ENCODE results near the gene KLHDC8A.
A peak's percentile ranks its signal among the peaks of the same experiment; 100 is the strongest.

The KLHDC8A gene

GRCh38 chr1:205329719-205330118 lies 27.0 kb downstream of the KLHDC8A start:
- H3K4me3 ChIP-seq (ENCODE audit: low read length in 2 of 2), result no peak overlapping the region
- no peak overlapping the region for H3K27ac ChIP-seq (replicated peaks; ENCODE audit: low read length)
- no peak overlapping the region for H3K23ac ChIP-seq (ENCODE audit: low read depth, low read length, poor library complexity)
- H3K14ac ChIP-seq (ENCODE audit: low read length), result no peak overlapping the region
- H3K9ac ChIP-seq (ENCODE audit: low read depth, low read length, poor library complexity), result no peak overlapping the region
- no peaks in the 10 kb centered on the region for H3K9me3 ChIP-seq (replicated peaks in 1 of 2; ENCODE audit: control insufficient read depth in 2 of 2, insufficient read depth in 1 of 2, low read depth in 1 of 2, low read length in 2 of 2)
- no peak overlapping the region for H3K4ac ChIP-seq (ENCODE audit: low read length)
- no peak overlapping the region for H2BK5ac ChIP-seq (ENCODE audit: low read length)
- no peak overlapping the region for H4K91ac ChIP-seq (ENCODE audit: low read depth, low read length, poor library complexity)
- H3K79me1 ChIP-seq (ENCODE audit: low read depth, low read length), result no peaks in the 10 kb centered on the region
- H2BK12ac ChIP-seq (ENCODE audit: low read length), result no peak overlapping the region
- no peaks in the 10 kb centered on the region for H3K36me3 ChIP-seq (replicated peaks in 1 of 2; ENCODE audit: control insufficient read depth in 2 of 2, insufficient read depth in 2 of 2, low read length in 2 of 2)
- no peak overlapping the region for H4K8ac ChIP-seq (ENCODE audit: low read depth, low read length)
- no CpG with 5 or more reads among the region's 5 CpGs for WGBS, 2 donors (ENCODE audit: extremely low coverage in 2 of 2, insufficient read length in 2 of 2, insufficient replicate concordance in 1 of 2)
- peaks cover 0 to 20% (median 0%) of the 10 kb centered on the region in 3 experiments for H3K27me3 ChIP-seq (ENCODE audit: control insufficient read depth in 3 of 3, insufficient read depth in 3 of 3, low read depth in 1 of 3, low read length in 3 of 3)
- no peak overlapping the region for H3K4me2 ChIP-seq (ENCODE audit: insufficient read depth, low read length, poor library complexity, severe bottlenecking)
- H2BK15ac ChIP-seq (ENCODE audit: low read length), result no peak overlapping the region
- H2BK120ac ChIP-seq (ENCODE audit: low read depth, low read length), result no peak overlapping the region
- peak overlapping the region; percentile 15 for H3K18ac ChIP-seq (ENCODE audit: low read length)
- no peak for DNase-seq (ENCODE audit: low spot score)
- peak overlapping the region; percentile 23 for H2AK5ac ChIP-seq (ENCODE audit: low read depth, low read length)
- H3K4me1 ChIP-seq (ENCODE audit: control insufficient read depth in 2 of 2, insufficient read depth in 1 of 2, low read depth in 1 of 2, low read length in 2 of 2), result peaks cover 5 to 24% of the 10 kb centered on the region in 2 donors
- H2AFZ ChIP-seq (ENCODE audit: low read length), result no peak overlapping the region

GRCh38 chr1:205328476-205328875 lies 28.2 kb downstream of the KLHDC8A start:
- no peak overlapping the region for H3K14ac ChIP-seq (ENCODE audit: low read length)

GRCh38 chr1:205326812-205327466 lies 29.8 kb downstream of the KLHDC8A start:
- peaks cover 5 to 27% of the 10 kb centered on the region in 2 donors for H3K4me1 ChIP-seq (ENCODE audit: control insufficient read depth in 2 of 2, insufficient read depth in 1 of 2, low read depth in 1 of 2, low read length in 2 of 2)
- whole genome bisulfite sequencing, 2 donors (ENCODE audit: extremely low coverage in 2 of 2, insufficient read length in 2 of 2, insufficient replicate concordance in 1 of 2), result no CpG with 5 or more reads among the region's 11 CpGs

More at GRCh38 chr1:205328476-205328875, 28.2 kb downstream of the KLHDC8A start:
- no peak overlapping the region for H4K8ac ChIP-seq (ENCODE audit: low read depth, low read length)
- peak overlapping the region; percentile 12 for H2BK15ac ChIP-seq (ENCODE audit: low read length)
- H3K27me3 ChIP-seq (ENCODE audit: control insufficient read depth in 3 of 3, insufficient read depth in 3 of 3, low read depth in 1 of 3, low read length in 3 of 3), result peaks cover 0 to 20% (median 0%) of the 10 kb centered on the region in 3 experiments
- no peaks in the 10 kb centered on the region for H3K9me3 ChIP-seq (replicated peaks in 1 of 2; ENCODE audit: control insufficient read depth in 2 of 2, insufficient read depth in 1 of 2, low read depth in 1 of 2, low read length in 2 of 2)
- WGBS, 2 donors (ENCODE audit: extremely low coverage in 2 of 2, insufficient read length in 2 of 2, insufficient replicate concordance in 1 of 2), result no CpG with 5 or more reads among the region's 4 CpGs
- no peak overlapping the region for H3K4ac ChIP-seq (ENCODE audit: low read length)
- peaks cover 5 to 28% of the 10 kb centered on the region in 2 donors for H3K4me1 ChIP-seq (ENCODE audit: control insufficient read depth in 2 of 2, insufficient read depth in 1 of 2, low read depth in 1 of 2, low read length in 2 of 2)
- H3K23ac ChIP-seq (ENCODE audit: low read depth, low read length, poor library complexity), result no peak overlapping the region
- peak overlapping the region; percentile 32 for H2BK12ac ChIP-seq (ENCODE audit: low read length)
- H3K9ac ChIP-seq (ENCODE audit: low read depth, low read length, poor library complexity), result no peak overlapping the region
- peak overlapping the region; percentile 36 for H3K18ac ChIP-seq (ENCODE audit: low read length)
- H2AK5ac ChIP-seq (ENCODE audit: low read depth, low read length), result peak overlapping the region; percentile 78
- no peak overlapping the region for H2AFZ ChIP-seq (ENCODE audit: low read length)
- peak overlapping the region; percentile 53 for H2BK120ac ChIP-seq (ENCODE audit: low read depth, low read length)
- no peak for DNase-seq (ENCODE audit: low spot score)
- no peaks in the 10 kb centered on the region for H3K36me3 ChIP-seq (replicated peaks in 1 of 2; ENCODE audit: control insufficient read depth in 2 of 2, insufficient read depth in 2 of 2, low read length in 2 of 2)
- no peak overlapping the region for H4K91ac ChIP-seq (ENCODE audit: low read depth, low read length, poor library complexity)
- H3K27ac ChIP-seq (replicated peaks; ENCODE audit: low read length), result no peak overlapping the region
- no peak overlapping the region for H3K4me2 ChIP-seq (ENCODE audit: insufficient read depth, low read length, poor library complexity, severe bottlenecking)
- no peak overlapping the region for H3K4me3 ChIP-seq (ENCODE audit: low read length in 2 of 2)
- no peak overlapping the region for H2BK5ac ChIP-seq (ENCODE audit: low read length)
- H3K79me1 ChIP-seq (ENCODE audit: low read depth, low read length), result no peaks in the 10 kb centered on the region

GRCh38 chr1:205325334-205325884 lies 31.3 kb downstream of the KLHDC8A start:
- no CpG with 5 or more reads among the region's 6 CpGs for whole genome bisulfite sequencing, 2 donors (ENCODE audit: extremely low coverage in 2 of 2, insufficient read length in 2 of 2, insufficient replicate concordance in 1 of 2)
- Histone ChIP-seq H3K23ac (ENCODE audit: low read depth, low read length, poor library complexity) (peak overlapping the region; percentile 38), H3K4ac (ENCODE audit: low read length) (no peak overlapping the region), H3K9ac (ENCODE audit: low read depth, low read length, poor library complexity) (peak overlapping the region; percentile 75), H2BK12ac (ENCODE audit: low read length) (peak overlapping the region; percentile 99), H3K18ac (ENCODE audit: low read length) (peak overlapping the region; percentile 93), H3K4me2 (ENCODE audit: insufficient read depth, low read length, poor library complexity, severe bottlenecking) (no peak overlapping the region), H2AK5ac (ENCODE audit: low read depth, low read length) (peak overlapping the region; percentile 3), H2AFZ (ENCODE audit: low read length) (peak overlapping the region; percentile 30), H3K4me1 (ENCODE audit: control insufficient read depth in 2 of 2, insufficient read depth in 1 of 2, low read depth in 1 of 2, low read length in 2 of 2) (peaks cover 7 to 18% of the 10 kb centered on the region in 2 donors), H2BK5ac (ENCODE audit: low read length) (peak overlapping the region; percentile 97), H3K36me3 (replicated peaks in 1 of 2; ENCODE audit: control insufficient read depth in 2 of 2, insufficient read depth in 2 of 2, low read length in 2 of 2) (no peaks in the 10 kb centered on the region), H4K91ac (ENCODE audit: low read depth, low read length, poor library complexity) (peak overlapping the region; percentile 86), H3K27ac (replicated peaks; ENCODE audit: low read length) (peak overlapping the region; percentile 65), H3K79me1 (ENCODE audit: low read depth, low read length) (no peaks in the 10 kb centered on the region), H3K14ac (ENCODE audit: low read length) (no peak overlapping the region), H4K8ac (ENCODE audit: low read depth, low read length) (peak overlapping the region; percentile 94), H3K27me3 (ENCODE audit: control insufficient read depth in 3 of 3, insufficient read depth in 3 of 3, low read depth in 1 of 3, low read length in 3 of 3) (peaks cover 0 to 8% (median 0%) of the 10 kb centered on the region in 3 experiments), H2BK120ac (ENCODE audit: low read depth, low read length) (peak overlapping the region; percentile 85), H2BK15ac (ENCODE audit: low read length) (peak overlapping the region; percentile 59), H3K4me3 (ENCODE audit: low read length in 2 of 2) (no peak overlapping the region), H3K9me3 (replicated peaks in 1 of 2; ENCODE audit: control insufficient read depth in 2 of 2, insufficient read depth in 1 of 2, low read depth in 1 of 2, low read length in 2 of 2) (no peaks in the 10 kb centered on the region)
- peak; percentile 83 for DNase-seq (ENCODE audit: low spot score)

More at GRCh38 chr1:205326812-205327466, 29.8 kb downstream of the KLHDC8A start:
- H3K9ac ChIP-seq (ENCODE audit: low read depth, low read length, poor library complexity), result no peak overlapping the region
- no peak overlapping the region for H3K4me3 ChIP-seq (ENCODE audit: low read length in 2 of 2)
- no peak overlapping the region for H3K4ac ChIP-seq (ENCODE audit: low read length)
- DNase-seq (ENCODE audit: low spot score), result no peak
- H2AK5ac ChIP-seq (ENCODE audit: low read depth, low read length), result peak overlapping the region; percentile 24
- no peak overlapping the region for H3K4me2 ChIP-seq (ENCODE audit: insufficient read depth, low read length, poor library complexity, severe bottlenecking)
- no peak overlapping the region for H3K27ac ChIP-seq (replicated peaks; ENCODE audit: low read length)
- no peaks in the 10 kb centered on the region for H3K36me3 ChIP-seq (replicated peaks in 1 of 2; ENCODE audit: control insufficient read depth in 2 of 2, insufficient read depth in 2 of 2, low read length in 2 of 2)
- no peaks in the 10 kb centered on the region for H3K9me3 ChIP-seq (replicated peaks in 1 of 2; ENCODE audit: control insufficient read depth in 2 of 2, insufficient read depth in 1 of 2, low read depth in 1 of 2, low read length in 2 of 2)
- H2BK15ac ChIP-seq (ENCODE audit: low read length), result peak overlapping the region; percentile 14
- peak overlapping the region; percentile 26 for H2BK120ac ChIP-seq (ENCODE audit: low read depth, low read length)
- H3K79me1 ChIP-seq (ENCODE audit: low read depth, low read length), result no peaks in the 10 kb centered on the region
- no peak overlapping the region for H2BK5ac ChIP-seq (ENCODE audit: low read length)
- no peak overlapping the region for H4K8ac ChIP-seq (ENCODE audit: low read depth, low read length)
- no peak overlapping the region for H2AFZ ChIP-seq (ENCODE audit: low read length)
- H3K18ac ChIP-seq (ENCODE audit: low read length), result no peak overlapping the region
- H3K14ac ChIP-seq (ENCODE audit: low read length), result no peak overlapping the region
- H4K91ac ChIP-seq (ENCODE audit: low read depth, low read length, poor library complexity), result no peak overlapping the region
- no peak overlapping the region for H3K23ac ChIP-seq (ENCODE audit: low read depth, low read length, poor library complexity)
- H3K27me3 ChIP-seq (ENCODE audit: control insufficient read depth in 3 of 3, insufficient read depth in 3 of 3, low read depth in 1 of 3, low read length in 3 of 3), result peaks cover 0 to 16% (median 0%) of the 10 kb centered on the region in 3 experiments
- no peak overlapping the region for H2BK12ac ChIP-seq (ENCODE audit: low read length)

All from neuronal stem cell (in vitro differentiated cells).